ENCODE measurements around the gene SF3B1. TPM values are rescaled to one million over a fixed set of nuclear protein-coding genes. Genes with fewer than 3 reads are reported as not detected.

SF3B1 gene
- total and polyA plus RNA-seq, 10 of the 15 experiments (the other 5 are each of a cell fraction or from before 2014, with no cell fraction given) = 163 to 565 (median 239) TPM

DNA sequence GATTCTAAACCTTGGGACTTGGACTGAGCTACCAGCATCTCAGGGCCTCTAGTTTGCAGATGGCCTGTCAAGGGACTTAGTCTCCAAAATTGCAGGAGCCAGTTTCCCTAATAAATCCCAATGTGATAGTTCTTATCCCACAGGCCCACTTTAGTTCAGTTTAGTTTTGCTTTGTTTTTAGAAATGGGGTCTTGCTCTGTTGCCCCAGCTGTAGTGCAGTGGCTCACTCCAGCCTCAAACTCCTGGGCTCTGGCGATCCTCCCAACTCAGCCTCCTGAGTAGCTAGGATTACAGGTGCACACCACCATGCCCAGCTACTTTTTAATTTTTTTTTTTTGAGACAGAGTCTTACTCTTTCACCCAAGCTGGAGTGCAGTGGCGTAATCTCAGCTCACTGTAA, 2.6 kb upstream of the SF3B1 start:
- RAD21 ChIA-PET (ENCODE audit: unreplicated experiment) = interaction anchor here (5.7 kb wide), 1 partner anchor 15 kb away, joined by 38 read pairs; the partner anchor contains the start of gene COQ10B
- H3K27ac ChIP-seq (ENCODE audit: control insufficient read depth, insufficient read depth) = no peak overlapping the region
- POLR2A ChIA-PET = interaction anchor here (0.5 to 4.4 kb wide), 4 partner anchors 14 to 149 kb away, joined by 3 to 63 read pairs (median 3); partner anchors contain the start of genes COQ10B, HSPD1 and HSPE1
- H3K27me3 ChIP-seq (replicated peaks in 1 of 2; ENCODE audit: control insufficient read depth in 2 of 2, insufficient read depth in 2 of 2, low read length in 1 of 2) = no peaks in the 10 kb centered on the region
- no peak for ATAC-seq
- peaks cover 4% of the 10 kb centered on the region; the same call in 1 of the 2 replicates for H3K4me1 ChIP-seq (ENCODE audit: control insufficient read depth, insufficient read depth, low read length)
- H3K9ac ChIP-seq (ENCODE audit: control insufficient read depth, insufficient read depth, low read length) = no peak overlapping the region
- no peak overlapping the region for H3K4me3 ChIP-seq
- peaks cover 36% of the 10 kb centered on the region for H3K79me2 ChIP-seq (ENCODE audit: control insufficient read depth, insufficient read depth, low read length)
- no peak for FAIRE-seq
- no peak overlapping the region for H3K4me2 ChIP-seq (ENCODE audit: control insufficient read depth, insufficient read depth)
- H2AFZ ChIP-seq (ENCODE audit: control insufficient read depth, low read depth, low read length) = no peak overlapping the region
- H4K20me1 ChIP-seq (ENCODE audit: control insufficient read depth, insufficient read depth) = no peaks in the 10 kb centered on the region
- SMC1A ChIA-PET (ENCODE audit: uncharacterized antibody, unreplicated experiment) = interaction anchor here (0.6 to 4.6 kb wide), 3 partner anchors 13 to 69 kb away, joined by 3 to 32 read pairs (median 3); partner anchors contain the start of gene COQ10B
- CTCF ChIA-PET = interaction anchor here (0.7 kb wide), 1 partner anchor 16 kb away, joined by 3 read pairs; no protein-coding TSS in a partner anchor
- 94% methylated on average over 2 of the region's 2 CpGs for WGBS (ENCODE audit: insufficient coverage, insufficient replicate concordance, low lambda C conversion rate, missing lambda C conversion rate)
- BruUV-seq (replicated peaks) = no TSS peak
- intact Hi-C loops (cut with micrococcal nuclease; ENCODE audit: unreplicated experiment) (no loop called here), in situ Hi-C loops (cut with MboI) (no loop called here)
- H3K9me3 ChIP-seq (replicated peaks; ENCODE audit: control insufficient read depth, insufficient read depth, low read length) = no peaks in the 10 kb centered on the region
- TF ChIP-seq ZNF24 (IDR thresholded peaks at IDR 0.05) = no peak
- no peak for TF ChIP-seq CEBPB (IDR thresholded peaks at IDR 0.05; ENCODE audit: borderline replicate concordance in 1 of 2, low read depth in 2 of 2, low read length in 2 of 2)
- TF ChIP-seq, protein P1, sequence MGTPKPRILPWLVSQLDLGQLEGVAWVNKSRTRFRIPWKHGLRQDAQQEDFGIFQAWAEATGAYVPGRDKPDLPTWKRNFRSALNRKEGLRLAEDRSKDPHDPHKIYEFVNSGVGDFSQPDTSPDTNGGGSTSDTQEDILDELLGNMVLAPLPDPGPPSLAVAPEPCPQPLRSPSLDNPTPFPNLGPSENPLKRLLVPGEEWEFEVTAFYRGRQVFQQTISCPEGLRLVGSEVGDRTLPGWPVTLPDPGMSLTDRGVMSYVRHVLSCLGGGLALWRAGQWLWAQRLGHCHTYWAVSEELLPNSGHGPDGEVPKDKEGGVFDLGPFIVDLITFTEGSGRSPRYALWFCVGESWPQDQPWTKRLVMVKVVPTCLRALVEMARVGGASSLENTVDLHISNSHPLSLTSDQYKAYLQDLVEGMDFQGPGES (IDR thresholded peaks at IDR 0.05) = no peak
- no peak for TF ChIP-seq GABPA (IDR thresholded peaks at IDR 0.05; ENCODE audit: low read depth)
- no peak for TF ChIP-seq MXI1 (IDR thresholded peaks at IDR 0.05; ENCODE audit: low read depth, low read length)
- TF ChIP-seq NRF1 (conservative IDR thresholded peaks at IDR 0.05; ENCODE audit: low read depth, low read length) = no peak
- DNase-seq (ENCODE audit: low read depth, low spot score) = no peak
- H3K36me3 ChIP-seq (ENCODE audit: control insufficient read depth in 2 of 2, insufficient read depth in 2 of 2, low read length in 1 of 2) = no peaks in the 10 kb centered on the region

All from GM12878 (cell line).